Neutrophil (primary cell): Measurements from ENCODE around the gene TNFAIP8L2.

ENCODE experiments used
- H3K27ac ChIP-seq: fragments of 200-600 bp; sonication (generic); 2 replicates; pipeline ENCODE4 v1.5.1; 2016; ENCODE audit warnings: mild to moderate bottlenecking, moderate library complexity
- H3K27me3 ChIP-seq: fragments of 200-600 bp; sonication (generic); 2 replicates; pipeline ENCODE4 v1.6.0; 2016; ENCODE audit warnings: mild to moderate bottlenecking
- H3K36me3 ChIP-seq: fragments of 200-600 bp; sonication (generic); 2 replicates; pipeline ENCODE4 v1.5.1; 2017
- H3K4me1 ChIP-seq, 2 experiments: fragments of 200-600 bp in 1 of 2; sonication (generic) in 1 of 2; 1 replicate in 1 of 2; 2 replicates in 1 of 2; pipeline versions ENCODE4 v1.5.1 to v1.6.1; 2013 to 2016; ENCODE audit warnings: low read depth in 1 of 2, low read length in 1 of 2, mild to moderate bottlenecking in 1 of 2, moderate library complexity in 1 of 2; ENCODE audit not compliant: control insufficient read depth in 1 of 2, insufficient read depth in 1 of 2
- H3K4me3 ChIP-seq, 2 experiments: fragments of 200-600 bp in 1 of 2; sonication (generic) in 1 of 2; 1 replicate in 1 of 2; 2 replicates in 1 of 2; pipeline ENCODE4 v1.5.1; 2013 to 2016; ENCODE audit warnings: low read depth in 1 of 2, low read length in 1 of 2, mild to moderate bottlenecking in 1 of 2, moderate library complexity in 1 of 2
- H3K9me3 ChIP-seq: fragments of 200-600 bp; sonication (generic); 2 replicates; pipeline ENCODE4 v1.5.1; 2016
- CTCF ChIP-seq: fragments of 200-600 bp; sonication (generic); IDR thresholded peaks from 2 replicates; pipeline ENCODE4 v1.5.1; 2016; ENCODE audit warnings: antibody characterized with exemption

Gene TNFAIP8L2

DNA sequence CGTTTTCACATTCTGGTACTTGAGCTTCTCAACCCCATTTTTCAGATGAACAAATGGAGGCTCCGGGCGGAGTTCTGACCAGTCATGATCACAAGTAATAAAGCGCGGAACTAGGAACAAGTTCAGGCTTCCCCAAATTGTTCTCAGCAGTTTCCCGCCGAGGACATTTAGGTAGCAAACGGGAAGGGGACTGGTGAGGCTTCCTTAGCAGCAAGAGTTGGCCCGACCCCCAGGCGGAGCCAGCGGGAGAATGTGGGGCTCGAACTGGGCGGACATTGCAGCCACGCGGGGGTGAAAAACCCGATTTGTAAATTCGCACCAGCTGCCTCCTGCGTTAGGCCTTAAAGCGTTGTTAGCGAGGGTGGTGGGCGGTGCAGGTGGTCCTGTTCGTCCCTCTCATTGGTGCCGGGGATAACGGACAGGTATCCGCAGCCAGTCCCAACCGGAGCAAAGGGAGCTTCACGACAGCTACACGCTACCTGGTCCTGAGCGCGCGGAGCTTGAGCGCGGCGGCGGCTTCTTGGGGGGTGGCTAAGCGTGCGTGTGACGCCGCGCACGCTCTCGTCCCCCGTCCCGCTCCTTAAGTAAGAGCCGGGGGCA is 25.4 kb upstream of the TNFAIP8L2 start:
- Histone ChIP-seq H3K9me3 (no peaks in the 10 kb centered on the region), H3K4me1 (peaks cover 11 to 13% of the 10 kb centered on the region in 2 experiments), H3K4me3 (peak overlapping the region; percentile 30 to 35), H3K27ac (no peak overlapping the region), H3K27me3 (peaks cover 15% of the 10 kb centered on the region), H3K36me3 (no peaks in the 10 kb centered on the region)
- TF ChIP-seq CTCF, result no peak

GRCh38 chr1:151131701-151132334 is 24.6 kb upstream of the TNFAIP8L2 start:
- Histone ChIP-seq H3K36me3 (no peaks in the 10 kb centered on the region), H3K27ac (no peak overlapping the region), H3K27me3 (peaks cover 15% of the 10 kb centered on the region), H3K4me3 (peak overlapping the region in 1 of 2 experiments; percentile 35), H3K4me1 (peaks cover 11 to 13% of the 10 kb centered on the region in 2 experiments), H3K9me3 (no peaks in the 10 kb centered on the region)
- no peak for TF ChIP-seq CTCF

DNA sequence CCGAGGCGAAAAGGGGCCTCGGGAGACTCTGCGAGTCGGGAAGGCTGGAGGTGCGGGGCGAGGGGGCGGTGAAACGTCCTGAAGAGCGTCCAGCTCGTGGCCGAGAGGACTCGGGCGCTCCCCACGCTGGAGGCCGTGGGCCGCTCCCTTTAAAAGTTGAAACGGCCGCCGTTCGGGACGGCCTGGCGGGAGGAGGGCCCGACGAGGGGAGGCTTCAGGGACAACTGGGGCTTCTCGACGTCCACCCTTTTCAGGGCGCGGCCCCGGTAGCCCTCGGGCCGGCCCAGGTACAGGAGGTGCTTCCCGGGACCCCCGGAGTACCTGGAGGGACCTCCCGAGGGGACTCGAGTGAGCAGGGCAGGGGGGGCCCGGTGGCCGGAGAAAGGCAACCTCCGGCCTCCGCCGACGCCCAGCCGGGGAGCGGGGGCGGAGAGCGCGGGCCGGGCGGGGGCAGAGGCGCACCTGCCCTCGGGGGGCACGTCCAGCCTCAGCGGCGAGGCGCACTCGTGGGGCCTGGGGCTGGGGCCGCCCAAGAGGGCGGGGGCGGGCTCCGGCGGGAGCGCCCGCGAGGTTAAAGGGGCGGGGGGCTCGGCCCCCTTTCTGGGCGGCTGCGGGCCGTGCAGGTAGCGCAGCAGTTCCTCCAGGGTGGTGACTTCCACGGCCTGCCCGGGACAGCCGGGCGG is 24.0 kb upstream of the TNFAIP8L2 start:
- no peak overlapping the region for H3K27ac ChIP-seq
- H3K9me3 ChIP-seq, result no peaks in the 10 kb centered on the region
- H3K4me3 ChIP-seq, result no peak overlapping the region
- H3K4me1 ChIP-seq, result peaks cover 11 to 13% of the 10 kb centered on the region in 2 experiments
- TF ChIP-seq CTCF, result no peak
- H3K36me3 ChIP-seq, result no peaks in the 10 kb centered on the region
- H3K27me3 ChIP-seq, result peaks cover 15% of the 10 kb centered on the region

GRCh38 chr1:151133018-151133806 is 23.2 kb upstream of the TNFAIP8L2 start:
- no peak overlapping the region for H3K4me3 ChIP-seq
- H3K27me3 ChIP-seq, result peaks cover 15% of the 10 kb centered on the region
- no peaks in the 10 kb centered on the region for H3K9me3 ChIP-seq
- peaks cover 11 to 13% of the 10 kb centered on the region in 2 experiments for H3K4me1 ChIP-seq
- H3K36me3 ChIP-seq, result no peaks in the 10 kb centered on the region
- no peak overlapping the region for H3K27ac ChIP-seq
- TF ChIP-seq CTCF, result no peak

DNA sequence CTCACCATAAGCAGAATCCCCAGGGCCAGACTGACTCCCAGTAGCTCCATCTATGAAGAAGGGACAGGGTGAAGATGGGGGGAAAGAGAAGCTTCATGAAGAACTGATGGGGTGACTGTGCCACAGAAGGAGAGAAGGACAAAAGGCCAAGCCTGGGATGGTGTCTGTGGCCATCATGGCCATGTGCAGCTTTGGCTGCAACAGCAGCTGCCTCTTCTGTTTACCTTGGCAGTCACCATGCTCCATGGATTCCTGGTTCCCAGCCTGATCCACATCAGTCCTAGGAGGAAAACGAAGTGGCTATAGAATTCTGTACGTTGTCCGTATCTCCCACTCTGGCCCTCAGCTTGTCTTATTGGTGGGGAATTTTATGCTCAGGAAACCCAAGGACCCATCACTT is 22.1 kb upstream of the TNFAIP8L2 start:
- H3K9me3 ChIP-seq, result no peaks in the 10 kb centered on the region
- H3K4me1 ChIP-seq, result peaks cover 11 to 13% of the 10 kb centered on the region in 2 experiments
- peaks cover 15% of the 10 kb centered on the region for H3K27me3 ChIP-seq
- no peaks in the 10 kb centered on the region for H3K36me3 ChIP-seq
- no peak overlapping the region for H3K27ac ChIP-seq
- no peak overlapping the region for H3K4me3 ChIP-seq
- no peak for TF ChIP-seq CTCF
